MM.1S (cell line): ENCODE results near the gene FGF3.

ENCODE experiments used
- EZH2 ChIP-seq: fragments of 300-600 bp; sonication (generic); optimal IDR thresholded peaks from 2 replicates; pipeline ENCODE3; 2017; ENCODE audit warnings: low read depth, mild to moderate bottlenecking, antibody characterized with exemption, low read length, mixed read lengths
- EZH2phosphoT487 ChIP-seq: fragments of 300-600 bp; sonication (generic); IDR thresholded peaks from 2 replicates; pipeline ENCODE4 v1.6.1; 2018; ENCODE audit warnings: antibody characterized with exemption, low read length
- TF ChIP-seq, protein P1 (sequence below): fragments of 300-600 bp; sonication (generic); IDR thresholded peaks from 2 replicates; pipeline ENCODE4 v1.5.1; 2016; ENCODE audit warnings: antibody characterized with exemption, low read length, mixed read lengths

DNA sequence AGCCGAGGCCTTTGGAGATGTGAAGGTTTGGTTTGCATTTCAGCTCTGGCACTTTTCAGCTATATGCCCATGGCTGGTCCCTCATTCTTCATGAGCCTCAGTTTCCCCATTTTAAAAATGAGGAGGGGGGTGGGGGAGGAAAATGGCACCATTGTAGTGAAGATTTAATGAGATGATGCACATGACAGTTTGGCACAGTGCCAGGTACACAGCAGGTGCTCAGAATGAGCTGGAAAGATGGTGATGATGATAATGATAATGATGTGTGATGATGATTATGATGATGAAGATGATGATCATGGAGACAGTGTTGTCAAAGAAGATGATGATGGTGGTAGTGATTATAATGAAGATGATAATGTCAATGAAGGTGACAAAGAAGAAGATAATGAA is 24.3 kb upstream of the FGF3 start:
- TF ChIP-seq, protein P1, sequence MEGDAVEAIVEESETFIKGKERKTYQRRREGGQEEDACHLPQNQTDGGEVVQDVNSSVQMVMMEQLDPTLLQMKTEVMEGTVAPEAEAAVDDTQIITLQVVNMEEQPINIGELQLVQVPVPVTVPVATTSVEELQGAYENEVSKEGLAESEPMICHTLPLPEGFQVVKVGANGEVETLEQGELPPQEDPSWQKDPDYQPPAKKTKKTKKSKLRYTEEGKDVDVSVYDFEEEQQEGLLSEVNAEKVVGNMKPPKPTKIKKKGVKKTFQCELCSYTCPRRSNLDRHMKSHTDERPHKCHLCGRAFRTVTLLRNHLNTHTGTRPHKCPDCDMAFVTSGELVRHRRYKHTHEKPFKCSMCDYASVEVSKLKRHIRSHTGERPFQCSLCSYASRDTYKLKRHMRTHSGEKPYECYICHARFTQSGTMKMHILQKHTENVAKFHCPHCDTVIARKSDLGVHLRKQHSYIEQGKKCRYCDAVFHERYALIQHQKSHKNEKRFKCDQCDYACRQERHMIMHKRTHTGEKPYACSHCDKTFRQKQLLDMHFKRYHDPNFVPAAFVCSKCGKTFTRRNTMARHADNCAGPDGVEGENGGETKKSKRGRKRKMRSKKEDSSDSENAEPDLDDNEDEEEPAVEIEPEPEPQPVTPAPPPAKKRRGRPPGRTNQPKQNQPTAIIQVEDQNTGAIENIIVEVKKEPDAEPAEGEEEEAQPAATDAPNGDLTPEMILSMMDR, result no peak
- TF ChIP-seq EZH2 (no peak), EZH2phosphoT487 (no peak)
